ENCODE results near the gene PIP4K2A. TPM values are rescaled to one million over a fixed set of nuclear protein-coding genes. Genes with fewer than 3 reads are reported as not detected.

The PIP4K2A gene
- total and polyA plus RNA-seq, 4 donors, result 7.3 to 42.2 (median 27.6) TPM

- H3K27ac ChIP-seq (ENCODE audit: low read depth in 1 of 2, low read length in 1 of 2), result no peak overlapping the region
- DNase-seq (no peak), ATAC-seq (ENCODE audit: insufficient read depth, low FRiP score) (no peak)
- H3K27me3 ChIP-seq (ENCODE audit: control insufficient read depth in 3 of 3, insufficient read depth in 3 of 3, low read length in 2 of 3), result no peaks in the 10 kb centered on the region
- H3K9me3 ChIP-seq (ENCODE audit: control insufficient read depth in 4 of 4, insufficient read depth in 3 of 4, low read length in 3 of 4), result no peaks in the 10 kb centered on the region
- H3K36me3 ChIP-seq (ENCODE audit: control insufficient read depth in 4 of 4, insufficient read depth in 4 of 4, low read length in 4 of 4), result peaks cover 5 to 28% (median 12%) of the 10 kb centered on the region in 4 donors
- peaks cover 0 to 1% (median 0%) of the 10 kb centered on the region in 5 donors for H3K4me1 ChIP-seq (ENCODE audit: control insufficient read depth in 5 of 5, insufficient read depth in 5 of 5, low read length in 5 of 5)
- no peak overlapping the region for H3K4me3 ChIP-seq
- 79 to 87% methylated on average over 6 of the region's 6 CpGs for WGBS, 2 donors
- H3K9ac ChIP-seq (ENCODE audit: insufficient read depth in 1 of 2, low read length in 2 of 2), result no peak overlapping the region
- TF ChIP-seq CTCF (IDR thresholded peaks at IDR 0.05; ENCODE audit: control extremely low read depth, extremely low read depth), result no peak
Measured at GRCh38 chr10:22537810-22538209, 176.6 kb downstream of the PIP4K2A start.

GRCh38 chr10:22536620-22537019 lies 177.8 kb downstream of the PIP4K2A start:
- Histone ChIP-seq H3K9me3 (ENCODE audit: control insufficient read depth in 4 of 4, insufficient read depth in 3 of 4, low read length in 3 of 4) (no peaks in the 10 kb centered on the region), H3K36me3 (ENCODE audit: control insufficient read depth in 4 of 4, insufficient read depth in 4 of 4, low read length in 4 of 4) (peaks cover 4 to 24% (median 12%) of the 10 kb centered on the region in 4 donors), H3K4me3 (no peak overlapping the region), H3K27ac (ENCODE audit: low read depth in 1 of 2, low read length in 1 of 2) (no peak overlapping the region), H3K4me1 (ENCODE audit: control insufficient read depth in 5 of 5, insufficient read depth in 5 of 5, low read length in 5 of 5) (peaks cover 0 to 1% (median 0%) of the 10 kb centered on the region in 5 donors), H3K27me3 (ENCODE audit: control insufficient read depth in 3 of 3, insufficient read depth in 3 of 3, low read length in 2 of 3) (no peaks in the 10 kb centered on the region), H3K9ac (ENCODE audit: insufficient read depth in 1 of 2, low read length in 2 of 2) (no peak overlapping the region)
- 92% methylated on average over 8 of the region's 8 CpGs for WGBS, 2 donors
- ATAC-seq (ENCODE audit: insufficient read depth, low FRiP score) (no peak), DNase-seq (no peak)
- TF ChIP-seq CTCF (IDR thresholded peaks at IDR 0.05; ENCODE audit: control extremely low read depth, extremely low read depth), result no peak

- H3K9ac ChIP-seq (ENCODE audit: insufficient read depth in 1 of 2, low read length in 2 of 2), result no peak overlapping the region
- H3K27ac ChIP-seq (ENCODE audit: low read depth in 1 of 2, low read length in 1 of 2), result no peak overlapping the region
- no peak for TF ChIP-seq CTCF (IDR thresholded peaks at IDR 0.05; ENCODE audit: control extremely low read depth, extremely low read depth)
- peaks cover 0 to 18% (median 7%) of the 10 kb centered on the region in 4 donors for H3K36me3 ChIP-seq (ENCODE audit: control insufficient read depth in 4 of 4, insufficient read depth in 4 of 4, low read length in 4 of 4)
- H3K4me1 ChIP-seq (ENCODE audit: control insufficient read depth in 5 of 5, insufficient read depth in 5 of 5, low read length in 5 of 5), result peaks cover 0 to 1% (median 0%) of the 10 kb centered on the region in 5 donors
- H3K9me3 ChIP-seq (ENCODE audit: control insufficient read depth in 4 of 4, insufficient read depth in 3 of 4, low read length in 3 of 4), result peaks cover 0 to 4% (median 0%) of the 10 kb centered on the region in 4 donors
- 80 to 87% methylated on average over 9 of the region's 9 CpGs for WGBS, 2 donors
- ATAC-seq (ENCODE audit: insufficient read depth, low FRiP score), result no peak
- no peak for DNase-seq
- H3K27me3 ChIP-seq (ENCODE audit: control insufficient read depth in 3 of 3, insufficient read depth in 3 of 3, low read length in 2 of 3), result no peaks in the 10 kb centered on the region
- no peak overlapping the region for H3K4me3 ChIP-seq
Measured at GRCh38 chr10:22534849-22535604, 179.4 kb downstream of the PIP4K2A start.

Measured in lung (tissue), 12 donors.